ENCODE data around the gene PCCA.
"Not testable (repeated sequence)": the region's sequence is repeated elsewhere in the genome, so short reads cannot be mapped to it uniquely, and the experiment has no call there.

The PCCA gene

GRCh38 chr13:100559886-100560285 lies 471.0 kb downstream of the PCCA start:
- DNase-seq = no peak

DNA sequence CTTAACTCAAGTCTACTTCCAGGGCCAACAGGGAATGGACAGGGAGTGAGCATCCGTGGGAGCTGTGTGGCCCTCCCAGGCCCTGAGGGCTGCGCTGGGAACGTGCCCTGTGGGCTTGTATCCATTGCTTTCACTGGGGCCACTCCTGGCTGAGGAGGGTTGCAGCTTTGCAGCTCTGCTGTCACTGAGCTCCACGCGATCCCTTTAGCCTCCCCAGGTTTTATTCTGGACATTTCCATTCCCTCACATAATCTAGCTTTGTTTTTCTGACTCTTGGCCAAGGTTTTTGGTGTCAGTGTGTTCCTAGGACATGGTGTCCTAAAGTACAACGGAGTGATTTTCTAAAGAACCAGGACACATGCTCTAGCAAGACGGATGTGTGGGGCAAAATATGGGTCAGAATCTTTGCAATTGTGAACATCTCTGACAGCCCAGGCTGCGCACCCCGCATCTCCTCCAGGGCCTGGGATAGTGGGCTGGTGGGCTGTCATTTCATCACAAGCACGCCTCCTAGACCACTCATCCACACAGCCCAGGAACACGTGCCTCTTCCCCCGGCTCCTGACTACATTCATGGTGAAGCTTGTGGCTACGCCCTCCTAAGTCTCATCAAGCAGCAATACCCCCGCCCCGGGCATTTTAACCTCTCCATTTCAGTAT lies 471.7 kb downstream of the PCCA start:
- no peak for DNase-seq

GRCh38 chr13:100561158-100561499 lies 472.2 kb downstream of the PCCA start:
- DNase-seq = no peak

DNA sequence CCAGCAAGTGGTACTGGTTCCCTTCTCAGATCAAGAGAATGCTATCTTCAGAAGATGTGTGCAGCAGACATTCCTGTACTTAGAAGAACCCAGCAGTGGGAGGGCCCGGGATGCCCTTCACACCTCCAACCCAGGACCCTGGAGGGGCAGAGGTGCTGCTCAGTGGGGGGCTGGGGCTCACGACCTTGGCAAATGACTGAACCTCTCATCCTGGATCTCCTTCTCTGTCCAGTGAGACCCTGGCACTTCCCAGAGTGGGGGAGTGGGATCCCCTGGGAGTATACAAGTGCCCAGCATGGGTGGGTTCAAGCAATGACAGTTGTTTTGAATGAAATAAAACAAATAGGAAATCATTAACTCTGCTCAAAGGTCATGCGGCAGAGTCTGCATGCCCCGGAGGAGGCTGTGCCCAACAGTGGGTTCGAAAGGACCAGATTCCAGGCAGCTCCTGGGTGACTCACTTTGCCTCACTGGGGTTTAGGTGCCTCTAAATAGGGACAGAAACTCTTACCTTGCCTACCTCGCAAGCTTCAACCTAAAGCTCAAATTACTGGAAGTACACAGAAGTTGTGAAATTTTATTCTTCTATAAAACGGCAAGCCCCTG lies 472.8 kb downstream of the PCCA start:
- DNase-seq = no peak

DNA sequence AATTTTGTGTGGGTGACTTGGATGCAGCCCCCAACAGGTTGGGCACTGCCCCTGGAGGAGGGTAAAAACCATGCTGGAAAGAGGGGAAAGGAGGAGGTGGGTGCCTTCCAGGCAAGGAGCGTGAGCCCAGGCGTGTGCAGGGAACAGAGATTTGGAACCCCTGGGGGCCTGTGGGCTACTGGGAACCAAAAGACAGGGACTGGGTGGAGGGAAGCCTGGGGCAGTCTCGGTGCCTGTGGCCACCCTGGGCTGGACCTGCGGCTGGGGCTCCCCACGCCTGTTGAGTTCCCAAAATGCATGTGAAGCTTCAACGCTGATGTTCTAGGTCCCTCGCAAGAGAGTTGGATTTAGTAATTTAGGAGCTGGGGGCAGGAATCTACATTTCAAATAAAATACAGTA lies 474.9 kb downstream of the PCCA start:
- no peak for DNase-seq

DNA sequence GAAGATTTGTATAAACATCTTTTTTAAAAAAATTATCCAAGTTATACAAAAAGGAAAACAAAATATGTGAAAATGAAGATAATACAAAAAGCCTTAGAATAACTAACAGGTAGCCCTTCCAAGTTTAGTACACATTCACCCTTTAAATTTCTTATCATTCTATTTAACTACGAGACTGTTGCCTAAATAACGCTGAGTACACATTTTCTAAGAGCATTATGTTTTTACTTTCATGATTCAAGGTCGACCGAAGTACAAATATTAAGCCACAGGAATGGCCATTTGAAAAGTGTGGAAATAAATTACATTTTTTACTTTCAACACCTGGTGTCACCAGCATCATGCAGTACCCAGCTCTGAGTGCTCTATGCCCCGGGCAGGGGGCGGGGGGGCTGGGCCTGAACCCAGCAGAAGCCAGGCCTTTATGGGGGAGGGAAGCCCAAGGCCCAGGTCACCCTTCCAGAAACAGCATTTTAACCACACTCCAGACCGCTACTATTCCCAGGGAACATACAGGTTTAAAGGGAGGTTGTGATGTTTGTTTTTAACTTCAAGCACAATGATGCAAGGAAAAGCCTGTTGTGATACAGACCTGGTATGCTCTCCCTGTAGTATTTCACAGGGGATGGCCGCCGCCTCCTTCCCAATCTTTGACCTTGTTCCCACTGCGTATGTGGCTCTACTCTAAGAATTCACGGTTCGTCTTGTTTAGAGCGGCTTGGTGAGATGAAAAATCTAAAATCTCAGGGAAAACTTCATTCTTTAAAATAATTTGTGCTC lies 475.7 kb downstream of the PCCA start:
- DNase-seq = no peak

GRCh38 chr13:100565286-100565685 lies 476.4 kb downstream of the PCCA start:
- DNase-seq = no peak

DNA sequence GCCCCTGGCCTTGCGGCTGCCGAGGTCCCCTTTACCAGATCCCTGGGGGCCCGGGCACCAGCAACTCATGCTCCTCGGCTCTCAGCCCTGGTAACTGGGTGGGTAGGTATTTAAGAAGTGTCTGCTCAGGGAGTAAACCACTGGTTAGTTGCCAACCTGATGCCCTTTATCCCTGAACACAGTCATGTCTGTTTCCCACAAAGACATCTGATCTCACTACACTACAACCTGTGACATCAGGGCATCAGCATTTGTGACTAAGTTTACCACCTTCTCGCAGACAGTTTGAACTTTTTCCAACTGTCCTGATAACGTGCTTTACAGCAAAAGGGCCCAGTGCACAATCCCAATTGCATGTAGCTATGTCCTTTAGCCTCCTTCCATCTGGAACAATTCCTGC lies 477.6 kb downstream of the PCCA start:
- DNase-seq = no peak

- DNase-seq = peak; percentile 34 to 60
Observed at GRCh38 chr13:100573121-100573520, 484.2 kb downstream of the PCCA start.

GRCh38 chr13:100577239-100577638 lies 488.3 kb downstream of the PCCA start:
- DNase-seq = not testable (repeated sequence)
